HCT116 (cell line): ENCODE results near the gene HERC2.
"Not testable (repeated sequence)": the region's sequence is repeated elsewhere in the genome, so short reads cannot be mapped to it uniquely, and the experiment has no call there.

Experiments used
- CBX3 ChIP-seq: IDR thresholded peaks from 2 replicates; pipeline ENCODE4 v1.6.1; 2012; ENCODE audit warnings: low read depth
- CTCF ChIP-seq, 3 experiments: fragments of 200-600 bp in 1 of 3; sonication (generic) in 1 of 3; IDR thresholded peaks in 2 of 3; conservative IDR thresholded peaks in 1 of 3; 2 replicates each; pipeline ENCODE4 v1.5.1; 2012 to 2017; ENCODE audit warnings: low read depth in 2 of 3, low read length in 2 of 3, antibody characterized with exemption in 1 of 3, borderline replicate concordance in 1 of 3, control low read depth in 1 of 3, mild to moderate bottlenecking in 1 of 3, mixed read lengths in 1 of 3, mixed run types in 1 of 3, moderate library complexity in 1 of 3; ENCODE audit not compliant: insufficient read depth in 1 of 3
- ELF1 ChIP-seq: IDR thresholded peaks from 2 replicates; pipeline ENCODE4 v1.6.1; 2012; ENCODE audit warnings: low read depth, borderline replicate concordance
- EZH2phosphoT487 ChIP-seq: fragments of 200-600 bp; IDR thresholded peaks from 2 replicates; pipeline ENCODE4 v1.6.1; 2018; ENCODE audit warnings: antibody characterized with exemption, borderline replicate concordance
- JUND ChIP-seq: IDR thresholded peaks from 2 replicates; pipeline ENCODE4 v1.6.1; 2012
- POLR2AphosphoS5 ChIP-seq: IDR thresholded peaks from 2 replicates; pipeline ENCODE4 v1.6.1; 2011; ENCODE audit warnings: mild to moderate bottlenecking, low read depth, low read length, moderate library complexity
- SIN3A ChIP-seq: IDR thresholded peaks from 2 replicates; pipeline ENCODE4 v1.6.1; 2012; ENCODE audit warnings: low read depth
- SP1 ChIP-seq: IDR thresholded peaks from 2 replicates; pipeline ENCODE4 v1.6.1; 2012; ENCODE audit warnings: low read depth
- SRF ChIP-seq: IDR thresholded peaks from 2 replicates; pipeline ENCODE4 v1.6.1; 2012; ENCODE audit warnings: low read depth
- TCF7L2 ChIP-seq: IDR thresholded peaks from 2 replicates; pipeline ENCODE4 v1.7.0; 2011; ENCODE audit warnings: borderline replicate concordance, inconsistent platforms; ENCODE audit not compliant: insufficient read depth, insufficient read length; ENCODE audit errors: extremely low read depth

GRCh38 chr15:28286659-28287058 lies 35.3 kb downstream of the HERC2 start:
- TF ChIP-seq SP1; CTCF (IDR thresholded peaks at IDR 0.05 in 2 of 3, conservative IDR thresholded peaks at IDR 0.05 in 1 of 3; ENCODE audit: borderline replicate concordance in 1 of 3, insufficient read depth in 1 of 3, low read depth in 2 of 3, low read length in 2 of 3); SRF; CBX3; EZH2phosphoT487; ELF1; SIN3A; TCF7L2; JUND; POLR2AphosphoS5: not testable (repeated sequence)
